ENCODE results near the gene TSSK2. TPM values are rescaled to one million over a fixed set of nuclear protein-coding genes. Genes with fewer than 3 reads are reported as not detected.
A peak's percentile ranks its signal among the peaks of the same experiment; 100 is the strongest.

TSSK2 gene
- total and polyA plus RNA-seq, 4 donors = 0.08 to 0.25 (median 0.08) TPM; not detected in 1

DNA sequence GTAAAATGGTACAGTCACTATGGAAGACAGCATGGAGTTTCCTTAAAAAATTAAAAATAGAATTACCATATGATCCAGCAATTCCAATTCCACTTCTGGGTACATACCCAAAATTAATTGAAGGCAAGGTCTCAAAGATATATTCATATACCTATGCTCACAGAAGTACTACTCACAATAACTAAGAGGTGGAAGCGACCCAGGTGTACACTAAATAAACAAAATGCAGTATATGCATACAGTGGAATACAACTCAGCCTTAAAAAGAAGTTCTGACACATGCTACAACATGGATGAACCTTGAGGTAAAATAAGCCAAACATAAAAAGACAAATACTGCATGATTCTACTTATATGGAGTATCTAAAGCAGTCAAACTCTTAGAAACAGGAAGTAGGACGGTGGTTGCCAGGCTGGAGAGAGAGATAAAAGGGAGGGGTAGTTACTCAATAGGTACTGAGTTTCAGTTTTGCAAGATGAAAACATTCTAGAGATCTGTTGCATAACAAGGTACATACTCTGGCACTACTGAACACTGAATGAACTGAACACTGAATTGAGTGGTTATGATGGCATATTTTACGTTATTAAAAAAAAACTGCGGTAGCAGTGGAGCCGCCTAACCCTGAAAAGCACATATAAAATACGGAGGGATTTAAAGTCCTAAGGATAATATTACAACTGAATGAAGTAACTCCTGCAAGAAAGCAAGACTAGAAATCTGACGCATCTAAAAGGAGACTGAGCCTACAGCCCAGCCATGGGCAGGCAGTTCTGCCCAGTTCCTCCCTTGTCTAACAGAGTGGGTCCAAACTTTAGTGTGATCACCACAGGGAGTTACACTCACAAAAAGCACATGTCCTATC, 21.7 kb upstream of the TSSK2 start:
- TF ChIP-seq, protein P1, sequence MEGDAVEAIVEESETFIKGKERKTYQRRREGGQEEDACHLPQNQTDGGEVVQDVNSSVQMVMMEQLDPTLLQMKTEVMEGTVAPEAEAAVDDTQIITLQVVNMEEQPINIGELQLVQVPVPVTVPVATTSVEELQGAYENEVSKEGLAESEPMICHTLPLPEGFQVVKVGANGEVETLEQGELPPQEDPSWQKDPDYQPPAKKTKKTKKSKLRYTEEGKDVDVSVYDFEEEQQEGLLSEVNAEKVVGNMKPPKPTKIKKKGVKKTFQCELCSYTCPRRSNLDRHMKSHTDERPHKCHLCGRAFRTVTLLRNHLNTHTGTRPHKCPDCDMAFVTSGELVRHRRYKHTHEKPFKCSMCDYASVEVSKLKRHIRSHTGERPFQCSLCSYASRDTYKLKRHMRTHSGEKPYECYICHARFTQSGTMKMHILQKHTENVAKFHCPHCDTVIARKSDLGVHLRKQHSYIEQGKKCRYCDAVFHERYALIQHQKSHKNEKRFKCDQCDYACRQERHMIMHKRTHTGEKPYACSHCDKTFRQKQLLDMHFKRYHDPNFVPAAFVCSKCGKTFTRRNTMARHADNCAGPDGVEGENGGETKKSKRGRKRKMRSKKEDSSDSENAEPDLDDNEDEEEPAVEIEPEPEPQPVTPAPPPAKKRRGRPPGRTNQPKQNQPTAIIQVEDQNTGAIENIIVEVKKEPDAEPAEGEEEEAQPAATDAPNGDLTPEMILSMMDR (IDR thresholded peaks at IDR 0.05; ENCODE audit: control extremely low read depth, extremely low read depth) = no peak
- H3K4me1 ChIP-seq (ENCODE audit: control insufficient read depth in 5 of 5, insufficient read depth in 5 of 5, low read length in 5 of 5) = peaks cover 9 to 47% (median 21%) of the 10 kb centered on the region in 5 donors
- ATAC-seq (ENCODE audit: insufficient read depth, low FRiP score) = peak; percentile 81
- no peak overlapping the region for H3K4me3 ChIP-seq
- H3K9ac ChIP-seq (ENCODE audit: insufficient read depth in 1 of 2, low read length in 2 of 2) = no peak overlapping the region
- peak in 2 of 3 donors; percentile 42 to 65 for DNase-seq
- peaks cover 0 to 2% (median 0%) of the 10 kb centered on the region in 4 donors for H3K36me3 ChIP-seq (ENCODE audit: control insufficient read depth in 4 of 4, insufficient read depth in 4 of 4, low read length in 4 of 4)
- H3K27me3 ChIP-seq (ENCODE audit: control insufficient read depth in 3 of 3, insufficient read depth in 3 of 3, low read length in 2 of 3) = no peaks in the 10 kb centered on the region
- no peaks in the 10 kb centered on the region for H3K9me3 ChIP-seq (ENCODE audit: control insufficient read depth in 4 of 4, insufficient read depth in 3 of 4, low read length in 3 of 4)
- WGBS, 2 donors = 19 to 31% methylated on average over 7 of the region's 7 CpGs
- peak overlapping the region in 1 of 2 donors; percentile 68 for H3K27ac ChIP-seq (ENCODE audit: low read depth in 1 of 2, low read length in 1 of 2)

DNA sequence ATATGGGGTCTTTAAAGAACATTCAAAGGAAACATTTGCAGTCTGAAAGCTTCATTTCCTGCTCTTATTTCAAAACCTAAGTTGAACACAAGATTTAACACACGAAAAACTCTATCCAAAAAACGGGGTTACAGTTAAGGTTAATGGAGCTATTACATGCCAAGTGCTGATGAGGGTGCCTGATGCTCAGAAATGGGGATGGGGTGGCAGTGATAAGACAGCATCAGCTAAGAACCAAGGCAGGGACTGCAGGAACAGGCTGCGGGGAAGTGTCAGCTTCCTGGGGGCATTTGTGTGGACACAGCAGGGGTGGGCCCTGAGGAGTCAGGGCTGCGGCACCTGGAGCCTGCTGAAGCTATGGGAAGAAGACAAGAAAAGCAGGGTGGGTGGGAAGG, 21.0 kb upstream of the TSSK2 start:
- Histone ChIP-seq H3K9me3 (ENCODE audit: control insufficient read depth in 4 of 4, insufficient read depth in 3 of 4, low read length in 3 of 4) (no peaks in the 10 kb centered on the region), H3K27me3 (ENCODE audit: control insufficient read depth in 3 of 3, insufficient read depth in 3 of 3, low read length in 2 of 3) (no peaks in the 10 kb centered on the region), H3K36me3 (ENCODE audit: control insufficient read depth in 4 of 4, insufficient read depth in 4 of 4, low read length in 4 of 4) (peaks cover 0 to 2% (median 0%) of the 10 kb centered on the region in 4 donors), H3K9ac (ENCODE audit: insufficient read depth in 1 of 2, low read length in 2 of 2) (no peak overlapping the region), H3K4me3 (no peak overlapping the region), H3K27ac (ENCODE audit: low read depth in 1 of 2, low read length in 1 of 2) (peak overlapping the region in 1 of 2 donors; percentile 68), H3K4me1 (ENCODE audit: control insufficient read depth in 5 of 5, insufficient read depth in 5 of 5, low read length in 5 of 5) (peaks cover 15 to 42% (median 21%) of the 10 kb centered on the region in 5 donors)
- WGBS, 2 donors = 30 to 46% methylated on average over 4 of the region's 4 CpGs
- TF ChIP-seq, protein P1 (IDR thresholded peaks at IDR 0.05; ENCODE audit: control extremely low read depth, extremely low read depth) = no peak
- ATAC-seq (ENCODE audit: insufficient read depth, low FRiP score) = no peak
- no peak for DNase-seq

DNA sequence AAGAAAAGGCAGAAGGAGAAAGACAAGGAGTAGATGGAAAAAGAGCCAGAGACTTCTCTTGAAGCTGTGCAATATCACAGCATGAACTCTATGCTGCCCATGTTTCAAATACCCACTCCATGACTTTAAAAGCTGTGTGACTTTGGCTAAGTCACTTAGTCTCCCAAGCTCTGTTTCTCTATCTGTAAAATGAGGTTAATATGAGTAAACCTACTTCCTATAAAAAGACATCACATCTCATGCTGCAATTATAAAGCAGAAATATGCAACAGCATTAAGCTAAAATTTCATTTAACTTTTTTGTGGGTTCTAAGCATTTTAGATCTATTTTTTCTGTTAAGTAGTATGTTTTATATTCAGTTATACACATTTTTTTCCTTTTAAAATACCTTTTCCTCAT, 20.5 kb upstream of the TSSK2 start:
- Histone ChIP-seq H3K27me3 (ENCODE audit: control insufficient read depth in 3 of 3, insufficient read depth in 3 of 3, low read length in 2 of 3) (no peaks in the 10 kb centered on the region), H3K9me3 (ENCODE audit: control insufficient read depth in 4 of 4, insufficient read depth in 3 of 4, low read length in 3 of 4) (no peaks in the 10 kb centered on the region), H3K9ac (ENCODE audit: insufficient read depth in 1 of 2, low read length in 2 of 2) (no peak overlapping the region), H3K4me1 (ENCODE audit: control insufficient read depth in 5 of 5, insufficient read depth in 5 of 5, low read length in 5 of 5) (peaks cover 19 to 42% (median 21%) of the 10 kb centered on the region in 5 donors), H3K36me3 (ENCODE audit: control insufficient read depth in 4 of 4, insufficient read depth in 4 of 4, low read length in 4 of 4) (peaks cover 0 to 2% (median 0%) of the 10 kb centered on the region in 4 donors), H3K27ac (ENCODE audit: low read depth in 1 of 2, low read length in 1 of 2) (no peak overlapping the region), H3K4me3 (no peak overlapping the region)
- no peak for DNase-seq
- TF ChIP-seq, protein P1 (IDR thresholded peaks at IDR 0.05; ENCODE audit: control extremely low read depth, extremely low read depth) = no peak
- no peak for ATAC-seq (ENCODE audit: insufficient read depth, low FRiP score)

Data from lung (tissue), 12 donors.